DMS153 treated with DMSO at 0.1 percent for 48 hours (cell line): ENCODE measurements around the gene PSMA3.
"Not testable (repeated sequence)": the region's sequence is repeated elsewhere in the genome, so short reads cannot be mapped to it uniquely, and the experiment has no call there.

Experiments used
- DNase-seq: peaks from one replicate; lab custom pipeline; 2025; ENCODE audit not compliant: unreplicated experiment; lab: John Stamatoyannopoulos, UW

The PSMA3 gene

GRCh38 chr14:58244556-58245387 is at the start of gene PSMA3:
Gene PSMA3 (plus strand): TSS chr14:58244843. CDS start chr14:58244921, 78 bp downstream.
- peak; percentile 95 for DNase-seq

GRCh38 chr14:58196198-58196597 is 48.4 kb upstream of the PSMA3 start:
- no peak for DNase-seq

GRCh38 chr14:58198086-58198485 is 46.6 kb upstream of the PSMA3 start:
- no peak for DNase-seq

GRCh38 chr14:58199726-58200479 is 44.7 kb upstream of the PSMA3 start, which contains the start of gene ACTR10:
Gene ACTR10 (plus strand): TSS chr14:58200149. CDS start chr14:58200218, 69 bp downstream.
- peak; percentile 45 for DNase-seq

- DNase-seq, result no peak
Observed at GRCh38 chr14:58200480-58200841, 44.2 kb upstream of the PSMA3 start.

GRCh38 chr14:58200846-58201245 is 43.8 kb upstream of the PSMA3 start:
- no peak for DNase-seq

- DNase-seq, result no peak
Observed at GRCh38 chr14:58213176-58213575, 31.5 kb upstream of the PSMA3 start.

GRCh38 chr14:58215191-58215914 is 29.3 kb upstream of the PSMA3 start:
- DNase-seq, result no peak

- no peak for DNase-seq
Observed at GRCh38 chr14:58216544-58216943, 28.1 kb upstream of the PSMA3 start.

GRCh38 chr14:58227096-58227819 is 17.4 kb upstream of the PSMA3 start:
- DNase-seq, result no peak

GRCh38 chr14:58238252-58239243 is 6.1 kb upstream of the PSMA3 start:
- DNase-seq, result no peak

- peak; percentile 45 for DNase-seq
Observed at GRCh38 chr14:58239244-58240195, 5.1 kb upstream of the PSMA3 start.

- DNase-seq, result no peak
Observed at GRCh38 chr14:58243790-58244555, 670 bp upstream of the PSMA3 start.

- no peak for DNase-seq
Observed at GRCh38 chr14:58245562-58245961, 919 bp downstream of the PSMA3 start.

- DNase-seq, result no peak
Observed at GRCh38 chr14:58249611-58250010, 5.0 kb downstream of the PSMA3 start.

- no peak for DNase-seq
Observed at GRCh38 chr14:58258156-58258555, 13.5 kb downstream of the PSMA3 start.

GRCh38 chr14:58262005-58262404 is 17.4 kb downstream of the PSMA3 start:
- DNase-seq, result not testable (repeated sequence)

GRCh38 chr14:58265401-58265800 is 20.8 kb downstream of the PSMA3 start:
- DNase-seq, result no peak
